Umbilical cord (tissue), 2 donors: ENCODE measurements around the gene SERTAD3. TPM values are rescaled to one million over a fixed set of nuclear protein-coding genes. Genes with fewer than 3 reads are reported as not detected.
"Not testable (repeated sequence)": the region's sequence is repeated elsewhere in the genome, so short reads cannot be mapped to it uniquely, and the experiment has no call there.

ENCODE experiments used
- DNase-seq: peaks from one replicate; pipeline ENCODE4 v3.0.0-alpha.2; 2015; ENCODE audit warnings: low spot score
- total RNA-seq: library from RNA; depleted of rRNA; stranded (reverse); fragments of >200 nt; gene quantifications from one replicate; pipeline ENCODE4 v1.2.3, GENCODE V29; 2014; ENCODE audit warnings: low replicate concordance; ENCODE audit not compliant: insufficient read depth

The SERTAD3 gene
- total RNA-seq: 37.1 TPM

- DNase-seq: peak; percentile 98
Observed at GRCh38 chr19:40444000-40444824, at the start of gene SERTAD3. TSS of gene SERTAD3 (minus strand) at chr19:40444335. CDS start at chr19:40442080, 2,255 bp downstream.

GRCh38 chr19:40493778-40494177 is 49.6 kb upstream of the SERTAD3 start:
- no peak for DNase-seq

GRCh38 chr19:40492274-40492673 is 48.1 kb upstream of the SERTAD3 start:
- no peak for DNase-seq

GRCh38 chr19:40489882-40490230 is 45.7 kb upstream of the SERTAD3 start:
- no peak for DNase-seq

GRCh38 chr19:40486017-40486416 is 41.9 kb upstream of the SERTAD3 start:
- DNase-seq: no peak

GRCh38 chr19:40475878-40476644 is 31.9 kb upstream of the SERTAD3 start:
- DNase-seq: not testable (repeated sequence)

GRCh38 chr19:40474737-40475136 is 30.6 kb upstream of the SERTAD3 start:
- DNase-seq: no peak

- no peak for DNase-seq
Observed at GRCh38 chr19:40472516-40472915, 28.4 kb upstream of the SERTAD3 start.

GRCh38 chr19:40471111-40471510 is 27.0 kb upstream of the SERTAD3 start:
- DNase-seq: no peak

GRCh38 chr19:40469011-40469410 is 24.9 kb upstream of the SERTAD3 start:
- no peak for DNase-seq

GRCh38 chr19:40466985-40467734 is 23.0 kb upstream of the SERTAD3 start, which contains the start of gene SPTBN4:
TSS of gene SPTBN4 (plus strand) at chr19:40467001. CDS start at chr19:40472622, 5,621 bp downstream.
- no peak for DNase-seq

- DNase-seq: no peak
Observed at GRCh38 chr19:40466219-40466984, 22.3 kb upstream of the SERTAD3 start.

GRCh38 chr19:40465557-40466218 is 21.6 kb upstream of the SERTAD3 start, which contains the start of gene BLVRB:
TSS of gene BLVRB (minus strand) at chr19:40465745. CDS start at chr19:40465688, 57 bp downstream.
- DNase-seq: peak; percentile 100

GRCh38 chr19:40465025-40465556 is 21.0 kb upstream of the SERTAD3 start:
- DNase-seq: peak; percentile 45

- peak; percentile 94 for DNase-seq
Observed at GRCh38 chr19:40464059-40465024, 20.2 kb upstream of the SERTAD3 start.

- not testable (repeated sequence) for DNase-seq
Observed at GRCh38 chr19:40463587-40464037, 19.5 kb upstream of the SERTAD3 start.

GRCh38 chr19:40461669-40462221 is 17.6 kb upstream of the SERTAD3 start:
- no peak for DNase-seq

- DNase-seq: no peak
Observed at GRCh38 chr19:40460185-40460584, 16.1 kb upstream of the SERTAD3 start.

- no peak for DNase-seq
Observed at GRCh38 chr19:40458597-40458974, 14.5 kb upstream of the SERTAD3 start.
